SW480 (cell line): ENCODE data around the gene NCKAP5L.
"Not testable (repeated sequence)": the region's sequence is repeated elsewhere in the genome, so short reads cannot be mapped to it uniquely, and the experiment has no call there.

Experiments used
- DNase-seq: peaks from one replicate; pipeline ENCODE4 v3.0.0-alpha.2; 2016; ENCODE audit warnings: low spot score

NCKAP5L gene

GRCh38 chr12:49779581-49779980 lies 48.6 kb downstream of the NCKAP5L start:
- DNase-seq, result no peak

GRCh38 chr12:49777800-49778748 lies 50.1 kb downstream of the NCKAP5L start:
- peak; percentile 56 for DNase-seq

- no peak for DNase-seq
These were observed 50.9 kb downstream of the NCKAP5L start for GRCh38 chr12:49777341-49777740.

GRCh38 chr12:49776858-49777257 lies 51.4 kb downstream of the NCKAP5L start:
- no peak for DNase-seq

GRCh38 chr12:49776413-49776812 lies 51.8 kb downstream of the NCKAP5L start:
- DNase-seq, result peak; percentile 71

GRCh38 chr12:49773102-49773501 lies 55.1 kb downstream of the NCKAP5L start:
- DNase-seq, result not testable (repeated sequence)

GRCh38 chr12:49767333-49767732 lies 60.9 kb downstream of the NCKAP5L start:
- peak; percentile 45 for DNase-seq

GRCh38 chr12:49766115-49766455 lies 62.1 kb downstream of the NCKAP5L start:
- no peak for DNase-seq

GRCh38 chr12:49764126-49764525 lies 64.1 kb downstream of the NCKAP5L start:
- no peak for DNase-seq

GRCh38 chr12:49763006-49763591 lies 65.1 kb downstream of the NCKAP5L start:
- DNase-seq, result peak; percentile 33

GRCh38 chr12:49762468-49762847 lies 65.8 kb downstream of the NCKAP5L start:
- no peak for DNase-seq

GRCh38 chr12:49761677-49762467 lies 66.3 kb downstream of the NCKAP5L start:
- DNase-seq, result no peak

GRCh38 chr12:49750996-49751393 lies 77.2 kb downstream of the NCKAP5L start:
- DNase-seq, result no peak

- DNase-seq, result peak; percentile 90
These were observed 77.9 kb downstream of the NCKAP5L start for GRCh38 chr12:49750027-49750995.

GRCh38 chr12:49748800-49749199 lies 79.4 kb downstream of the NCKAP5L start:
- DNase-seq, result no peak

GRCh38 chr12:49748306-49748705 lies 79.9 kb downstream of the NCKAP5L start:
- no peak for DNase-seq

- no peak for DNase-seq
These were observed 83.8 kb downstream of the NCKAP5L start for GRCh38 chr12:49744363-49744885.

GRCh38 chr12:49741882-49742620 lies 86.2 kb downstream of the NCKAP5L start:
- DNase-seq, result peak; percentile 89
